HepG2 (cell line): ENCODE data around the gene TNFSF8. TPM values are rescaled to one million over a fixed set of nuclear protein-coding genes. Genes with fewer than 3 reads are reported as not detected.

Experiments
- ATAC-seq: fragments of 200-7000 bp; cut with Tn5 transposase; 3 replicates; pipeline ENCODE4 v1.9.1; 2020; ENCODE audit warnings: mild to moderate bottlenecking, moderate library complexity
- BruUV-seq: library from RNA; stranded (reverse); fragments of 400-500 nt; replicated peaks from 2 replicates; lab custom pipeline; 2021; lab: Mats Ljungman, UMichigan
- CTCF ChIA-PET: fragments of 300-600 bp; formaldehyde crosslinking; extraction: SDS; loops from one replicate; lab custom pipeline; 2021; ENCODE audit warnings: low total read pairs, inconsistent platforms, low intra/inter-chr PET ratio; lab: Yijun Ruan, JAX
- POLR2A ChIA-PET: fragments of 350-600 bp; sonication (Branson Sonifier 250); formaldehyde crosslinking; loops from one replicate; lab custom pipeline; 2020; ENCODE audit warnings: antibody characterized with exemption, inconsistent platforms; lab: Yijun Ruan, JAX
- DNase-seq: peaks from one replicate; pipeline ENCODE4 v3.0.0-alpha.2; 2015; ENCODE audit warnings: low spot score
- FAIRE-seq: peaks from 3 replicates; lab custom pipeline; 2011; peaks lifted over from hg19 to GRCh38; lab: Jason Lieb, UNC
- H2AFZ ChIP-seq: one replicate; pipeline ENCODE4 v1.6.1; 2011; ENCODE audit warnings: low read length, inconsistent platforms
- H3K27ac ChIP-seq: fragments of 300-600 bp; 3 replicates; pipeline ENCODE4 v1.8.0; 2011; ENCODE audit warnings: mixed run types, mild to moderate bottlenecking, mixed read lengths, low read length, inconsistent platforms; ENCODE audit not compliant: insufficient read depth; ENCODE audit errors: extremely low read length
- H3K27me3 ChIP-seq, 2 experiments: fragments of 200-600 bp in 1 of 2; 2 replicates in 1 of 2; 3 replicates in 1 of 2; pipeline versions ENCODE4 v1.6.0 to v1.8.0; 2011; ENCODE audit warnings: low read length in 2 of 2, mild to moderate bottlenecking in 2 of 2, moderate library complexity in 2 of 2, inconsistent platforms in 1 of 2; ENCODE audit not compliant: insufficient read depth in 2 of 2, control insufficient read depth in 1 of 2
- H3K36me3 ChIP-seq, 2 experiments: fragments of 200-600 bp in 1 of 2; replicated peaks in 1 of 2; 2 replicates in 1 of 2; 3 replicates in 1 of 2; pipeline versions ENCODE4 v1.5.1 to v1.8.0; 2011; ENCODE audit warnings: low read length in 2 of 2, inconsistent platforms in 1 of 2; ENCODE audit not compliant: insufficient read depth in 2 of 2, control insufficient read depth in 1 of 2
- H3K4me1 ChIP-seq: 2 replicates; pipeline ENCODE4 v1.5.1; 2012; ENCODE audit warnings: low read length, inconsistent platforms; ENCODE audit not compliant: insufficient read depth
- H3K4me2 ChIP-seq: 2 replicates; pipeline ENCODE4 v1.6.0; 2011; ENCODE audit warnings: low read depth, low read length, inconsistent platforms
- H3K4me3 ChIP-seq, 3 experiments: fragments of 200-600 bp in 1 of 3; sonication (generic), shearing (Covaris generic) in 1 of 3; replicated peaks in 1 of 3; 2 replicates each; pipeline ENCODE4 v1.5.1; 2011 to 2016; ENCODE audit warnings: low read length in 3 of 3, inconsistent platforms in 2 of 3, low read depth in 2 of 3, mild to moderate bottlenecking in 2 of 3, control low read depth in 1 of 3, mixed read lengths in 1 of 3; ENCODE audit not compliant: insufficient read depth in 1 of 3
- H3K79me2 ChIP-seq: one replicate; pipeline ENCODE4 v1.6.1; 2011; ENCODE audit warnings: low read length, inconsistent platforms; ENCODE audit not compliant: insufficient read depth
- H3K9ac ChIP-seq: 2 replicates; pipeline ENCODE4 v1.6.0; 2011; ENCODE audit warnings: mild to moderate bottlenecking, low read depth, low read length, inconsistent platforms; ENCODE audit not compliant: insufficient read depth
- H3K9me3 ChIP-seq: 2 replicates; pipeline ENCODE4 v1.5.1; 2012; ENCODE audit warnings: mild to moderate bottlenecking, low read length
- H4K20me1 ChIP-seq: 2 replicates; pipeline ENCODE4 v1.6.0; 2011; ENCODE audit warnings: inconsistent platforms, mild to moderate bottlenecking, low read length, moderate library complexity; ENCODE audit not compliant: insufficient read depth
- BRD4 ChIP-seq: sonication (generic); formaldehyde crosslinking; IDR thresholded peaks from 2 replicates; pipeline ENCODE4 v1.4.0; 2020; ENCODE audit warnings: missing genetic modification reagents
- GFI1 ChIP-seq: sonication (generic); formaldehyde crosslinking; IDR thresholded peaks from 2 replicates; pipeline ENCODE4 v1.5.0; 2020; ENCODE audit warnings: missing genetic modification reagents, mild to moderate bottlenecking, borderline replicate concordance
- HNRNPLL ChIP-seq: fragments of 200-400 bp; formaldehyde crosslinking; IDR thresholded peaks from 2 replicates; pipeline ENCODE4 v1.6.1; 2017; ENCODE audit warnings: mild to moderate bottlenecking, low read depth, low read length; ENCODE audit not compliant: poor library complexity, severe bottlenecking
- MIER2 ChIP-seq: IDR thresholded peaks from 2 replicates; pipeline ENCODE4 v1.6.1; 2016; ENCODE audit warnings: missing biosample characterization, missing genetic modification reagents
- POLR2AphosphoS2 ChIP-seq: IDR thresholded peaks from 2 replicates; pipeline ENCODE4 v1.6.1; 2011; ENCODE audit warnings: low read depth, low read length, improper control_type of control experiment
- TAF1 ChIP-seq: sonication (generic); formaldehyde crosslinking; IDR thresholded peaks from 2 replicates; pipeline ENCODE4 v1.4.0; 2020; ENCODE audit warnings: missing genetic modification reagents
- ZFP82 ChIP-seq: sonication (generic); formaldehyde crosslinking; IDR thresholded peaks from 2 replicates; pipeline ENCODE4 v1.5.1; 2020; ENCODE audit warnings: mild to moderate bottlenecking, missing genetic modification reagents, borderline replicate concordance
- ZNF441 ChIP-seq: sonication (generic); formaldehyde crosslinking; IDR thresholded peaks from 2 replicates; pipeline ENCODE4 v1.7.0; 2021; ENCODE audit warnings: missing genetic modification reagents, borderline replicate concordance
- ZSCAN30 ChIP-seq: sonication (generic); formaldehyde crosslinking; IDR thresholded peaks from 2 replicates; pipeline ENCODE4 v1.5.0; 2020; ENCODE audit warnings: mild to moderate bottlenecking, missing genetic modification reagents
- WGBS: methylation state at CpG from one replicate; pipeline ENCODE4 v1.1.6; 2017; ENCODE audit warnings: low lambda C conversion rate; 5-methylcytosine and 5-hydroxymethylcytosine counted together
- in situ Hi-C: cut with HindIII; loops from 2 replicates; pipeline ENCODE4 v1.10.0; 2017; ENCODE audit warnings: low pct_unique_long_range_greater_than_20kb; ENCODE audit not compliant: extremely low pct_ligation_motif_present
- intact Hi-C: fragments of 100-400 bp; cut with micrococcal nuclease; formaldehyde crosslinking; loops from one replicate; pipeline ENCODE4 v1.10.0; 2022; ENCODE audit not compliant: unreplicated experiment
- polyA plus RNA-seq, 8 experiments: library from polyadenylated mRNA; depleted of rRNA in 3 of 8; stranded (reverse) in 7 of 8; unstranded in 1 of 8; fragments of >200 nt; fragmentation: Illumina TruSeq in 4 of 8; extraction: Trizol in 4 of 8; gene quantifications; 2 replicates each; pipeline versions ENCODE4 v1.2.1 to v1.2.3, GENCODE V29; 2011 to 2016; ENCODE audit warnings: low read depth in 4 of 8, missing spikeins in 1 of 8, mixed read lengths in 1 of 8; ENCODE audit not compliant: insufficient read depth in 1 of 8
- total RNA-seq, 5 experiments: library from RNA; depleted of rRNA; stranded (reverse); fragments of >200 nt; fragmentation: Illumina TruSeq; extraction: Trizol; gene quantifications; 2 replicates each; pipeline ENCODE4 v1.2.3, GENCODE V29; 2016; ENCODE audit warnings: low read depth in 1 of 5
- TF ChIP-seq, protein P1 (sequence below): sonication (generic); formaldehyde crosslinking; IDR thresholded peaks from 2 replicates; pipeline ENCODE4 v1.9.0; 2021; ENCODE audit warnings: mild to moderate bottlenecking, missing genetic modification reagents
- TF ChIP-seq, protein P2 (sequence below): sonication (generic); formaldehyde crosslinking; IDR thresholded peaks from 2 replicates; pipeline ENCODE4 v1.4.0; 2020; ENCODE audit warnings: missing genetic modification reagents

TNFSF8 gene
- total and polyA plus RNA-seq, 2 of the 13 experiments (the other 11 are each of a cell fraction or from before 2014, with no cell fraction given), result not detected

DNA sequence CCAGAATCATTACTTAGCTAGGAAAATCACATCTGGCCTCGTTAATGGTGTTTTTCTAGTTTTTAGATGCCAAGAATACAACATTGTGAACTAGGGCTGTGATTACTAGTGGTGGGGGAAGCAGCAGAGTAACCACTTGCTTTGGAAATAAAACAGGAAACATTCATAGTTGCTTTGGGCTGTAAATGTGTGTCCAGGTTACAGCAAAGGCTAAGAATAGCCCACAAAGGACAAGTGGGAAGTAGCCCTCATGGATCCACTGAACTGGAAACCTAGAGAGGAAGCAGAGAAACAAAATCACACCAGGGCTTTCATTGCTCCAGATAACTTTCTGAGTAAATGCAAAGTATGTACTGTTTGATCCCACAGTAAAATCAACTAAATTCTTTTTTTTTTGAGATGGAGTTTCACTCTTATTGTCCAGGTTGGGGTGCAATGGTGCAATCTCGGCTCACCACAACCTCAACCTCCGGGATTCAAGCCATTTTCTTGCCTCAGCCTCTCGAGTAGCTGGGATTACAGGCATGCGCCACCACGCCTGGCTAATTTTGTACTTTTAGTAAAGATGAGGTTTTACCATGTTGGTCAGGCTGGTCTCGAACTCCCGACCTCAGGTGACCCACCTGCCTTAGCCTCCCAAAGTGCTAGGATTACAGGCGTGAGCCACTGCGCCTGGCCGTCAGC is 68.3 kb downstream of the TNFSF8 start (continued):
- TF ChIP-seq, protein P1, sequence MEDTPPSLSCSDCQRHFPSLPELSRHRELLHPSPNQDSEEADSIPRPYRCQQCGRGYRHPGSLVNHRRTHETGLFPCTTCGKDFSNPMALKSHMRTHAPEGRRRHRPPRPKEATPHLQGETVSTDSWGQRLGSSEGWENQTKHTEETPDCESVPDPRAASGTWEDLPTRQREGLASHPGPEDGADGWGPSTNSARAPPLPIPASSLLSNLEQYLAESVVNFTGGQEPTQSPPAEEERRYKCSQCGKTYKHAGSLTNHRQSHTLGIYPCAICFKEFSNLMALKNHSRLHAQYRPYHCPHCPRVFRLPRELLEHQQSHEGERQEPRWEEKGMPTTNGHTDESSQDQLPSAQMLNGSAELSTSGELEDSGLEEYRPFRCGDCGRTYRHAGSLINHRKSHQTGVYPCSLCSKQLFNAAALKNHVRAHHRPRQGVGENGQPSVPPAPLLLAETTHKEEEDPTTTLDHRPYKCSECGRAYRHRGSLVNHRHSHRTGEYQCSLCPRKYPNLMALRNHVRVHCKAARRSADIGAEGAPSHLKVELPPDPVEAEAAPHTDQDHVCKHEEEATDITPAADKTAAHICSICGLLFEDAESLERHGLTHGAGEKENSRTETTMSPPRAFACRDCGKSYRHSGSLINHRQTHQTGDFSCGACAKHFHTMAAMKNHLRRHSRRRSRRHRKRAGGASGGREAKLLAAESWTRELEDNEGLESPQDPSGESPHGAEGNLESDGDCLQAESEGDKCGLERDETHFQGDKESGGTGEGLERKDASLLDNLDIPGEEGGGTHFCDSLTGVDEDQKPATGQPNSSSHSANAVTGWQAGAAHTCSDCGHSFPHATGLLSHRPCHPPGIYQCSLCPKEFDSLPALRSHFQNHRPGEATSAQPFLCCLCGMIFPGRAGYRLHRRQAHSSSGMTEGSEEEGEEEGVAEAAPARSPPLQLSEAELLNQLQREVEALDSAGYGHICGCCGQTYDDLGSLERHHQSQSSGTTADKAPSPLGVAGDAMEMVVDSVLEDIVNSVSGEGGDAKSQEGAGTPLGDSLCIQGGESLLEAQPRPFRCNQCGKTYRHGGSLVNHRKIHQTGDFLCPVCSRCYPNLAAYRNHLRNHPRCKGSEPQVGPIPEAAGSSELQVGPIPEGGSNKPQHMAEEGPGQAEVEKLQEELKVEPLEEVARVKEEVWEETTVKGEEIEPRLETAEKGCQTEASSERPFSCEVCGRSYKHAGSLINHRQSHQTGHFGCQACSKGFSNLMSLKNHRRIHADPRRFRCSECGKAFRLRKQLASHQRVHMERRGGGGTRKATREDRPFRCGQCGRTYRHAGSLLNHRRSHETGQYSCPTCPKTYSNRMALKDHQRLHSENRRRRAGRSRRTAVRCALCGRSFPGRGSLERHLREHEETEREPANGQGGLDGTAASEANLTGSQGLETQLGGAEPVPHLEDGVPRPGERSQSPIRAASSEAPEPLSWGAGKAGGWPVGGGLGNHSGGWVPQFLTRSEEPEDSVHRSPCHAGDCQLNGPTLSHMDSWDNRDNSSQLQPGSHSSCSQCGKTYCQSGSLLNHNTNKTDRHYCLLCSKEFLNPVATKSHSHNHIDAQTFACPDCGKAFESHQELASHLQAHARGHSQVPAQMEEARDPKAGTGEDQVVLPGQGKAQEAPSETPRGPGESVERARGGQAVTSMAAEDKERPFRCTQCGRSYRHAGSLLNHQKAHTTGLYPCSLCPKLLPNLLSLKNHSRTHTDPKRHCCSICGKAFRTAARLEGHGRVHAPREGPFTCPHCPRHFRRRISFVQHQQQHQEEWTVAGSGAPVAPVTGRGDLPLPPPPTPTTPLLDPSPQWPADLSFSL (CRISPR knock-in tag), result no peak
- no peak for TF ChIP-seq MIER2 (CRISPR knock-in tag)

DNA sequence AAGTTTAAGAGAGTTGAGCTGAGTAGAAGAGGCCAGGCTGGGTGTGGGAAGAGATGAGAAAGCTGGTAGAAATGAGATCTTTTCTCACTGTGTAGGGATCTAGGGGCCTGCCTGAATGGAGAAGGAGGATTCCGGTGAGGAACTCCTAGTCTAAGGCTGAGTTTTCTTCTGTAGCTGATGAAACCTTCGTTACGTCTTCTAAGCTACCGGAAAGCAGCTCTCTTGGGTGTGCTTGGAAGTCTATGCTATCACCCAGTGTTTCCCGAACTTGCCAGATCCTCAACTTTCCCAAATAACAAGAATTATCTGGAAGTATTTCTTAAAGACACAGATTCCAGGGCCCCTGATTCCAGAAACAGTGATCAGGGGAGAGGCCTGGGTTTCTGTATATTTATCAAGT is 69.1 kb downstream of the TNFSF8 start:
- Histone ChIP-seq H3K4me2 (no peak overlapping the region), H3K27ac (no peak overlapping the region), H3K9ac (no peak overlapping the region)
- no peak for FAIRE-seq
- ATAC-seq, result no peak
- no peak for TF ChIP-seq GFI1
- TF ChIP-seq HNRNPLL, result no peak
- TF ChIP-seq, protein P2, sequence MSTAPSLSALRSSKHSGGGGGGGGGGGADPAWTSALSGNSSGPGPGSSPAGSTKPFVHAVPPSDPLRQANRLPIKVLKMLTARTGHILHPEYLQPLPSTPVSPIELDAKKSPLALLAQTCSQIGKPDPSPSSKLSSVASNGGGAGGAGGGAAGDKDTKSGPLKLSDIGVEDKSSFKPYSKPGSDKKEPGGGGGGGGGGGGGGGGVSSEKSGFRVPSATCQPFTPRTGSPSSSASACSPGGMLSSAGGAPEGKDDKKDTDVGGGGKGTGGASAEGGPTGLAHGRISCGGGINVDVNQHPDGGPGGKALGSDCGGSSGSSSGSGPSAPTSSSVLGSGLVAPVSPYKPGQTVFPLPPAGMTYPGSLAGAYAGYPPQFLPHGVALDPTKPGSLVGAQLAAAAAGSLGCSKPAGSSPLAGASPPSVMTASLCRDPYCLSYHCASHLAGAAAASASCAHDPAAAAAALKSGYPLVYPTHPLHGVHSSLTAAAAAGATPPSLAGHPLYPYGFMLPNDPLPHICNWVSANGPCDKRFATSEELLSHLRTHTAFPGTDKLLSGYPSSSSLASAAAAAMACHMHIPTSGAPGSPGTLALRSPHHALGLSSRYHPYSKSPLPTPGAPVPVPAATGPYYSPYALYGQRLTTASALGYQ (CRISPR knock-in tag), result no peak
- no peak for TF ChIP-seq BRD4 (CRISPR knock-in tag)
- TF ChIP-seq ZNF441, result no peak
- no peak for TF ChIP-seq ZFP82
- TF ChIP-seq POLR2AphosphoS2, result no peak
- TF ChIP-seq TAF1 (CRISPR knock-in tag), result no peak
- TF ChIP-seq ZSCAN30 (CRISPR knock-in tag), result no peak
- TF ChIP-seq, all 625 proteins: peak for 0
- H3K79me2 ChIP-seq, result no peaks in the 10 kb centered on the region
- 23% methylated on average over 5 of the region's 5 CpGs for WGBS
- POLR2A ChIA-PET, result no interaction called here
- no peaks in the 10 kb centered on the region for H3K9me3 ChIP-seq
- no peaks in the 10 kb centered on the region for H4K20me1 ChIP-seq
- no peak for DNase-seq
- H3K4me3 ChIP-seq, result no peak overlapping the region
- BruUV-seq, result no TSS peak
- intact Hi-C loops (no loop called here), in situ Hi-C loops (no loop called here)
- no peak overlapping the region for H2AFZ ChIP-seq
- H3K4me1 ChIP-seq, result no peaks in the 10 kb centered on the region
- no peaks in the 10 kb centered on the region for H3K27me3 ChIP-seq
- CTCF ChIA-PET, result no interaction called here
- H3K36me3 ChIP-seq, result no peaks in the 10 kb centered on the region
